Panc1 (cell line): ENCODE data around the gene CALR. TPM values are rescaled to one million over a fixed set of nuclear protein-coding genes. Genes with fewer than 3 reads are reported as not detected.

ENCODE experiments used
- ATAC-seq: fragments of 200-7000 bp; cut with Tn5 transposase; 2 replicates; pipeline ENCODE4 v1.9.1; 2020; ENCODE audit warnings: mild to moderate bottlenecking, moderate library complexity
- BruUV-seq: library from RNA; stranded (reverse); fragments of 400-500 nt; replicated peaks from 2 replicates; lab custom pipeline; 2021; lab: Mats Ljungman, UMichigan
- CTCF ChIA-PET: fragments of 300-600 bp; sonication (Branson Sonifier 250); formaldehyde crosslinking; loops from one replicate; lab custom pipeline; 2022; ENCODE audit warnings: antibody characterized with exemption; lab: Charles Lee
- POLR2A ChIA-PET: fragments of 300-600 bp; sonication (Branson Sonifier 250); formaldehyde crosslinking; loops from one replicate; lab custom pipeline; 2022; ENCODE audit warnings: antibody characterized with exemption; lab: Charles Lee
- DNase-seq: peaks from one replicate; pipeline ENCODE4 v3.0.0-alpha.2; 2010; ENCODE audit warnings: low read depth, low spot score
- H3K27ac ChIP-seq: 2 replicates; pipeline ENCODE4 v1.5.1; 2011; ENCODE audit warnings: mild to moderate bottlenecking, low read length, inconsistent platforms
- H3K27me3 ChIP-seq: fragments of 200-500 bp; sonication (Bioruptor generic); 2 replicates; pipeline ENCODE4 v1.6.0; 2014; ENCODE audit warnings: low read length, inconsistent platforms; ENCODE audit not compliant: control insufficient read depth, insufficient read depth
- H3K36me3 ChIP-seq: fragments of 200-500 bp; sonication (Bioruptor generic); 2 replicates; pipeline ENCODE4 v1.5.1; 2014; ENCODE audit warnings: inconsistent platforms, mild to moderate bottlenecking, low read length, moderate library complexity; ENCODE audit not compliant: control insufficient read depth, insufficient read depth
- H3K4me1 ChIP-seq: 2 replicates; pipeline ENCODE4 v1.5.1; 2011; ENCODE audit warnings: inconsistent platforms, mild to moderate bottlenecking, low read length, moderate library complexity; ENCODE audit not compliant: control insufficient read depth, insufficient read depth
- H3K4me3 ChIP-seq, 2 experiments: 2 replicates each; pipeline ENCODE4 v1.5.1; 2011 to 2012; ENCODE audit warnings: low read depth in 2 of 2, low read length in 2 of 2, mild to moderate bottlenecking in 2 of 2, inconsistent platforms in 1 of 2, moderate library complexity in 1 of 2
- H3K9me3 ChIP-seq: fragments of 200-500 bp; sonication (Bioruptor generic); 2 replicates; pipeline ENCODE4 v1.5.1; 2014; ENCODE audit warnings: low read depth, mild to moderate bottlenecking, inconsistent platforms, low read length, moderate library complexity; ENCODE audit not compliant: control insufficient read depth, insufficient read depth
- POLR2AphosphoS5 ChIP-seq: IDR thresholded peaks from 2 replicates; pipeline ENCODE4 v1.6.1; 2012; ENCODE audit warnings: mild to moderate bottlenecking, low read depth, low read length, moderate library complexity
- SIN3A ChIP-seq: IDR thresholded peaks from 2 replicates; pipeline ENCODE4 v1.6.1; 2012; ENCODE audit warnings: low read depth, mild to moderate bottlenecking, low read length, moderate library complexity, borderline replicate concordance; ENCODE audit not compliant: insufficient read depth
- TCF7L2 ChIP-seq: IDR thresholded peaks from 2 replicates; pipeline ENCODE4 v1.6.1; 2011; ENCODE audit warnings: mild to moderate bottlenecking, low read depth, low read length, inconsistent platforms
- in situ Hi-C: cut with HindIII; loops from 2 replicates; pipeline ENCODE4 v1.10.0; 2016; ENCODE audit warnings: low sequenced_read_pairs, low pct_unique_long_range_greater_than_20kb
- intact Hi-C: fragments of 100-400 bp; cut with micrococcal nuclease; formaldehyde crosslinking; loops from one replicate; pipeline ENCODE4 v1.10.0; 2022; ENCODE audit not compliant: unreplicated experiment
- total RNA-seq: library from RNA; stranded (reverse); gene quantifications from one replicate; pipeline ENCODE4 v1.2.1, GENCODE V29; 2021; ENCODE audit not compliant: unreplicated experiment
- TF ChIP-seq, protein P1 (sequence below): fragments of 450-650 bp; IDR thresholded peaks from 2 replicates; pipeline ENCODE4 v1.5.1; 2017; ENCODE audit warnings: mild to moderate bottlenecking
- TF ChIP-seq, protein P2 (sequence below), 2 experiments: IDR thresholded peaks; 2 replicates each; pipeline ENCODE4 v1.6.1; 2011 to 2012; ENCODE audit warnings: low read depth in 2 of 2, control low read depth in 1 of 2, low read length in 1 of 2, mild to moderate bottlenecking in 1 of 2, moderate library complexity in 1 of 2; ENCODE audit not compliant: insufficient read depth in 1 of 2

Gene CALR
- total RNA-seq, 1 experiment from 2014 or later, result 1,060 TPM

DNA sequence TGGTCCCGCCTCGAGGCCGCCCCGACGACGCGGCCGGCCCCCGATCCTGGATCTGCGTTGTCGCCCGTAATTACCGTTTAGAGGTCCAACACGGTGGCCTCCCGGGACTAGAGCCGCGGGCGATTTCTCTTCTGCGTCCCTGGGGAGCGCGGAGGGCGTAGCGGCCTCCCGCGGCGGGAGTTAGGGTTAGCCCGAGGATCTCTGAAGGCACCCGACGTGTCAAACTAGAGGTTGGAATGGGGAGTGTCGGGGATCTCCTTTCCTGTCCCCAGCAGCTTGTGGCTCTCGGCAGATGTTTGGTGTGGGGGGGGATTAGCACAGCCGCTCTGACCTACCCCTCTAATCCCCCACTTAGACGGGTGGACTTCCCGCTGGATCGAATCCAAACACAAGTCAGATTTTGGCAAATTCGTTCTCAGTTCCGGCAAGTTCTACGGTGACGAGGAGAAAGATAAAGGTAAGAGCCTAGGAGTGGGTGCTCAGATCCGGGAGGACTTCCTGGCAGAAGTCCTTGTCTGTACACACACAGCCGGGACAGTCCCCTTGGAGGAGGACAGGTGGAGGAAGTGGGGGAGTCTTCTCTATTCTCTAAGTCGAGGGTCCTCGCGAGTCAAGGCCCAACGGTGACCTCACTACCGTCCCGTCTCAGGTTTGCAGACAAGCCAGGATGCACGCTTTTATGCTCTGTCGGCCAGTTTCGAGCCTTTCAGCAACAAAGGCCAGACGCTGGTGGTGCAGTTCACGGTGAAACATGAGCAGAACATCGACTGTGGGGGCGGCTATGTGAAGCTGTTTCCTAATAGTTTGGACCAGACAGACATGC lies 581 bp downstream of the CALR start:
- ChIA-PET CTCF (no interaction called here), POLR2A (interaction anchor here (0.6 kb wide), 2 partner anchors 15 to 889 kb away, joined by 3 read pairs; no protein-coding TSS in a partner anchor)

DNA sequence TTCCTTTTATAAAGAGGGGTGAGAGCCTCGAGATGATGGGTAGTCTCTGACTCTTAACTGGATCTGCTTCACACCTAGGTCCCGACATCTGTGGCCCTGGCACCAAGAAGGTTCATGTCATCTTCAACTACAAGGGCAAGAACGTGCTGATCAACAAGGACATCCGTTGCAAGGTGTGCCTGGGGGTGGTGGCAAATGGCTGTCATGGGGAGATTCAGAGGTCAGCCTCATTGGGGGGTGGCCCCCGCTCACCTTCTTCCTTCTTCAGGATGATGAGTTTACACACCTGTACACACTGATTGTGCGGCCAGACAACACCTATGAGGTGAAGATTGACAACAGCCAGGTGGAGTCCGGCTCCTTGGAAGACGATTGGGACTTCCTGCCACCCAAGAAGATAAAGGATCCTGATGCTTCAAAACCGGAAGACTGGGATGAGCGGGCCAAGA lies 1.6 kb downstream of the CALR start:
- ChIA-PET POLR2A (interaction anchor here (0.6 kb wide), 2 partner anchors 14 to 888 kb away, joined by 3 read pairs; no protein-coding TSS in a partner anchor), CTCF (no interaction called here)
- peak overlapping the region; percentile 93 for H3K27ac ChIP-seq
- DNase-seq (no peak), ATAC-seq (no peak)
- intact Hi-C loops (no loop called here), in situ Hi-C loops (no loop called here)
- no peaks in the 10 kb centered on the region for H3K9me3 ChIP-seq
- TF ChIP-seq POLR2AphosphoS5 (no peak), SIN3A (no peak), TCF7L2 (no peak)
- TF ChIP-seq, protein P1, sequence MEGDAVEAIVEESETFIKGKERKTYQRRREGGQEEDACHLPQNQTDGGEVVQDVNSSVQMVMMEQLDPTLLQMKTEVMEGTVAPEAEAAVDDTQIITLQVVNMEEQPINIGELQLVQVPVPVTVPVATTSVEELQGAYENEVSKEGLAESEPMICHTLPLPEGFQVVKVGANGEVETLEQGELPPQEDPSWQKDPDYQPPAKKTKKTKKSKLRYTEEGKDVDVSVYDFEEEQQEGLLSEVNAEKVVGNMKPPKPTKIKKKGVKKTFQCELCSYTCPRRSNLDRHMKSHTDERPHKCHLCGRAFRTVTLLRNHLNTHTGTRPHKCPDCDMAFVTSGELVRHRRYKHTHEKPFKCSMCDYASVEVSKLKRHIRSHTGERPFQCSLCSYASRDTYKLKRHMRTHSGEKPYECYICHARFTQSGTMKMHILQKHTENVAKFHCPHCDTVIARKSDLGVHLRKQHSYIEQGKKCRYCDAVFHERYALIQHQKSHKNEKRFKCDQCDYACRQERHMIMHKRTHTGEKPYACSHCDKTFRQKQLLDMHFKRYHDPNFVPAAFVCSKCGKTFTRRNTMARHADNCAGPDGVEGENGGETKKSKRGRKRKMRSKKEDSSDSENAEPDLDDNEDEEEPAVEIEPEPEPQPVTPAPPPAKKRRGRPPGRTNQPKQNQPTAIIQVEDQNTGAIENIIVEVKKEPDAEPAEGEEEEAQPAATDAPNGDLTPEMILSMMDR, result no peak
- TF ChIP-seq, protein P2, sequence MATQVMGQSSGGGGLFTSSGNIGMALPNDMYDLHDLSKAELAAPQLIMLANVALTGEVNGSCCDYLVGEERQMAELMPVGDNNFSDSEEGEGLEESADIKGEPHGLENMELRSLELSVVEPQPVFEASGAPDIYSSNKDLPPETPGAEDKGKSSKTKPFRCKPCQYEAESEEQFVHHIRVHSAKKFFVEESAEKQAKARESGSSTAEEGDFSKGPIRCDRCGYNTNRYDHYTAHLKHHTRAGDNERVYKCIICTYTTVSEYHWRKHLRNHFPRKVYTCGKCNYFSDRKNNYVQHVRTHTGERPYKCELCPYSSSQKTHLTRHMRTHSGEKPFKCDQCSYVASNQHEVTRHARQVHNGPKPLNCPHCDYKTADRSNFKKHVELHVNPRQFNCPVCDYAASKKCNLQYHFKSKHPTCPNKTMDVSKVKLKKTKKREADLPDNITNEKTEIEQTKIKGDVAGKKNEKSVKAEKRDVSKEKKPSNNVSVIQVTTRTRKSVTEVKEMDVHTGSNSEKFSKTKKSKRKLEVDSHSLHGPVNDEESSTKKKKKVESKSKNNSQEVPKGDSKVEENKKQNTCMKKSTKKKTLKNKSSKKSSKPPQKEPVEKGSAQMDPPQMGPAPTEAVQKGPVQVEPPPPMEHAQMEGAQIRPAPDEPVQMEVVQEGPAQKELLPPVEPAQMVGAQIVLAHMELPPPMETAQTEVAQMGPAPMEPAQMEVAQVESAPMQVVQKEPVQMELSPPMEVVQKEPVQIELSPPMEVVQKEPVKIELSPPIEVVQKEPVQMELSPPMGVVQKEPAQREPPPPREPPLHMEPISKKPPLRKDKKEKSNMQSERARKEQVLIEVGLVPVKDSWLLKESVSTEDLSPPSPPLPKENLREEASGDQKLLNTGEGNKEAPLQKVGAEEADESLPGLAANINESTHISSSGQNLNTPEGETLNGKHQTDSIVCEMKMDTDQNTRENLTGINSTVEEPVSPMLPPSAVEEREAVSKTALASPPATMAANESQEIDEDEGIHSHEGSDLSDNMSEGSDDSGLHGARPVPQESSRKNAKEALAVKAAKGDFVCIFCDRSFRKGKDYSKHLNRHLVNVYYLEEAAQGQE (IDR thresholded peaks at IDR 0.05; ENCODE audit: insufficient read depth in 1 of 2, low read depth in 2 of 2, low read length in 1 of 2), result no peak
- TSS peak; percentile 91 for BruUV-seq
- no peaks in the 10 kb centered on the region for H3K27me3 ChIP-seq
- H3K4me1 ChIP-seq, result peaks cover 24% of the 10 kb centered on the region
- peak overlapping the region; percentile 96 to 97 for H3K4me3 ChIP-seq
- H3K36me3 ChIP-seq, result peaks cover 18% of the 10 kb centered on the region

More for the DNA sequence above, 581 bp downstream of the CALR start:
- DNase-seq, result no peak
- peak overlapping the region; percentile 96 to 97 for H3K4me3 ChIP-seq
- peak; percentile 17; the same call in 1 of the 2 replicates for ATAC-seq
- intact Hi-C loops, result no loop called here
- in situ Hi-C loops, result no loop called here
- H3K4me1 ChIP-seq, result peaks cover 24% of the 10 kb centered on the region
- no peaks in the 10 kb centered on the region for H3K9me3 ChIP-seq
- TF ChIP-seq POLR2AphosphoS5, result no peak
- TF ChIP-seq, protein P2 (IDR thresholded peaks at IDR 0.05; ENCODE audit: insufficient read depth in 1 of 2, low read depth in 2 of 2, low read length in 1 of 2), result 0 out of 4 replicates have a peak, but pooled peaks of 1 of the 2 experiments have one; percentile 2
- peaks cover 18% of the 10 kb centered on the region for H3K36me3 ChIP-seq
- BruUV-seq, result no TSS peak
- no peaks in the 10 kb centered on the region for H3K27me3 ChIP-seq
- peak overlapping the region; percentile 93 for H3K27ac ChIP-seq
